DMS114 treated with DMSO at 0.1 percent for 48 hours (cell line): ENCODE measurements around the gene SFXN5.

Source experiments
- DNase-seq: peaks from one replicate; lab custom pipeline; 2025; ENCODE audit not compliant: unreplicated experiment; lab: John Stamatoyannopoulos, UW

The SFXN5 gene

DNA sequence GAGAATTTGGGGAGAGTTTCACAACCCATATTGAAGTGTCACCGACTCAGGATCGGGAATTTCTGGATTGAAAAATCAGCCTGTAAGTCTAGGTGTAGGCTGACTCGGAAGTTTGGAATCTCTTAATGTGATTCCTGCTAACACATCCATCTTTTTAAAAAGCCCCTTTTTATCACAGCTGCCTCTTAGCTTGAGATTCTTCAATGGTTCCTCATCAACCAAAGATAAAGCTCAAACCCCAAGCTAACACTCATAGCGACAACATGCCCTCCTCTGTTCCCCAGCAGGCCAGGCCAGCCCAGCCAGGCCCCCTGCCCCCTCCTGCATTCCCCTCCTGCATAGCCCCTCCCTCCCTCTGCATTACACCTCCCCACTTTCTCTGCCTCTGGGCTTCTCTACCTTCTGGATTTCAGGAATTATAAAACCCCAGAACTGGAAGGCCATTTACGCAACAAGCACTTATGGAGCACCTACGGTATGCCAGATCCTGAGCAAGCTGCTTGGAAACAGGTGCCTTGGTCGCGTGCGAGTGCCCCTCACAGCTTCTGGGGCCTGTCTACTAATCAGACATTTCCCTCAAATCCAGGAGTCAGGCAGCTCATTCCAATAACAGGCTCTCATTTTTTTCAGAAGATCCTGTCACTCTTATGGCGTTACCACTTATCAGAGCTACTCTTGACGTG, 90.8 kb downstream of the SFXN5 start:
- DNase-seq, result no peak

GRCh38 chr2:72979896-72980295, 91.6 kb downstream of the SFXN5 start:
- no peak for DNase-seq

GRCh38 chr2:72975017-72975416, 96.5 kb downstream of the SFXN5 start:
- DNase-seq, result no peak

GRCh38 chr2:72974436-72974754, 97.1 kb downstream of the SFXN5 start:
- DNase-seq, result no peak

DNA sequence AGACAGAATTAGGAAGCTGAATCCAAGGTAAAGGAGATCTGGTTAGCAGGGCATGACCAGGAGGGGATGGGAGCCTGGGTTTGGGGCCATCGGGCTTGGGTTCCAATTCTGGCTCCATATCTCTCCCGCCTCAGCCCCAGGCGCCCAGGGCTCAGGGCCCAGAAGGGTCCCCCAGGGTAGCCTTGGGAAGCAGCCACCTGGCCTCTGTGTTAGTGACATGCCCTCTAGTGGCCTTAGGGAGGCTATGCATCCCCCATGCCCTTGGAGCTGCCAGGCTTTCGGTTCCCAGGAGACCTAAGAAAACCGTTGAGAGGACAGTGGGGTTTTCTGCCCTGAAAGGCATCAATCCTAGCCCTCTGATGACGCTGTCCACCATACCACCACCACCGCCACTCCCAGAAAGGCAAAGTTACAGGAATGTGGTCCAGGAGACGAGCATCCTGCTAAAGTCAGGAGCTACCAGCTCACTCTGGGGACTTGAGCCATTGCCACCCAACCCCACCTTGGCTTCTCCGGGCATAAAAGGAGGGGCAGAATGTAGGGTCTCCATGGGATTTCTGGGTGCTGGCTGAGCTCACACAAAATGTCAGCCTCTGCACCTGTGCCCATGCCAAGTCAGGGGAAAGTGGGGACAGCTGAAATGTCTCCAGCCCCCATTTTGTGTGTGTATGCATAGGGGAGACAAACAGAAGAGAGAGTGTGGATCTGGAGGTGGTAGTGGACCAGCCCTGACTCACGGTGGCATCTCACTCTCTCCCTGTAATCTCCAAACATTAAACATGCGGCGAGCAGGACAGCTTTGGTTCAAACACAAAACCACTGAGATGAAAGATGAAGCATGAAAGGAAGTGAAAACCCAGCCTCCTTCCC, 97.7 kb downstream of the SFXN5 start:
- peak; percentile 42 for DNase-seq

DNA sequence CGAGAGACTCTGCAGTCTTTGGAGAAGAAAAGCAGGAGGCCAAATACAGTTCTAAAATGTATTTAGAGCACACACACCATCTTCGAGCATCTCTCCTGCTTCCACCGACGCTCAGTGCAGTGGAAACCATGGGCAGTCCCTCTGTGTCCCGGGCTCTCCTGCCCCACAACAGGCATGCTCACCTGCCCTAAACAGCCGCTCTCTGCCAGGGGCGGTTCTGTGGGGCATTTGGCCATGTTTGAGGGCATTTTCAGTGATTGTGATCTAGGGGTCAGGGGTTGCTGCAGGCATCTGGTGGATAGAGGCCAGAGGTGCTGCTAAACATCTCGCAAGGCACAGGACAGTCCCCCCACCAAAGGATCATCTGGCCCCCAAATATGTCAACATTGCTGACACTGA, 98.4 kb downstream of the SFXN5 start:
- DNase-seq, result no peak

GRCh38 chr2:72972352-72973136, 99.0 kb downstream of the SFXN5 start:
- no peak for DNase-seq

DNA sequence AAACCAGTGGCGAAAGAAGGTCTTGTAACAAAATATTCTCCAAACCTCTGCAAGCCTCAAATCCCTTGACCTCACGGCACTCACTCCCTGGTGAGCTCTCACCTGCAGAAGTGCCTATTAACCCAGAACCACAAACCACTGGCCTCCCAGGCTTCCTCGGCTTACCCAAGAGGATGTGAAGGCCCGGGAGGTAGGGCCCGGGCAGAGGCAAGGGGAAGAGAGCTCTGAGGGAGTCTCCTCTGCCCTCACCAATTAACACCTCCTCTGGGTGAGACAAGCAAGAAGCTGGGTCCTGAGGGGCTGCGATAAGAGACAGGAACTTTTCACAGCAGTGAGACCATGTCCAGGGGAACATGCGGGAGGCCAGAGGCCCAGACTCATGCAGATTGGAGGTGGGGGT, 100.5 kb downstream of the SFXN5 start:
- DNase-seq, result no peak

DNA sequence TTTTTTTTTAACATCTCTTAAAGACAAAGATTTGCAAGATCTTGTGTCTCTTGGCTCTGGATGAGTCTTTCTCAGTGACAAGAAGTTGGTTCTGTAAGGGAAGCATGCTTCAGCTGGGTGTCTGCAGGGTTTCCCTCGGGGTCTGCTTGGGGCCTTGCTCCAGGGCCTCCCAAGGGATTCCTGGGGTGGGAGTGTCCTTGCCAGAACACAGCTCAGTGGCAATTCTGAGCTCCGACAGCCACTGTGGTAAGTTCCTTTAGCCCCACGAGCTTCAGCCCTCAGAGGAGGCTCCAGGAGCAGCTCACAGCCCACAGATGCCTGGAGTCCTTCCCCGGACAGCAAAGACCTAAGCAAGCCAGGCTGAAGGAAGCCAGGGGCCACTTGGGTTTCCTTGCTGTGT, 101.8 kb downstream of the SFXN5 start:
- no peak for DNase-seq

GRCh38 chr2:72968286-72968685, 103.2 kb downstream of the SFXN5 start:
- DNase-seq, result no peak

DNA sequence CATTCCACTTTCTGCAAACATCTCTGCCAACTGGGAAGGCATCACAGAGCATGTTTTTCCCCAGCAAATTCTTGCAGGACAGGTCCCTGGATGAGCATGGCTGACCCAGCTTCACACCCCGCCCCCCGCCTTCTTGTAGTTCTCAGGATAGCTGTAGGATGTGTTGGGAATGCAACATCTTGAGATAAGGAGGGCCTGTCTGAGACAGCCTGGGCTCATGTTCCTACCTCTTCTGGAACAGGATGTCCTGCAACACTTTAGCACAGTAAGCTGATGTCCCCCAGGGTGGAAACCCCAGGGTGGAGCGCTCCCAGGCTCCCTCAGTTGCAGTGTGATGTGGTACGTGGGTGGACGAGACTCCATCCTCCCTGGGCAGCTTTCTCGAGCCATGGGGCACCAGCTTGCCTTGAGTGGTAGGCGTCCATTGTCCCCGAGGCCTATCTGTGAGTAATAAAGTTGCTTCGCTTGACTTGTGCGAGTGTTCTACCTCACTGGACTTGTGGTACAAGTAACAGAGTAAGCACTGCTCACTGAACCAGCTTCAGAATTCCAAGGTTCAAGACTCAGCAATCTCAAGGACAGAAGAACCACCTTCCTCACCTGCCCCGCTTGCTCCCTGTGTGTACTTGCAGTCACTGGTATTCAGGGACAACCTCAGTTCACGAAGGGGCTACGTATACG, 105.6 kb downstream of the SFXN5 start:
- no peak for DNase-seq

GRCh38 chr2:72965016-72965415, 106.5 kb downstream of the SFXN5 start:
- no peak for DNase-seq

DNA sequence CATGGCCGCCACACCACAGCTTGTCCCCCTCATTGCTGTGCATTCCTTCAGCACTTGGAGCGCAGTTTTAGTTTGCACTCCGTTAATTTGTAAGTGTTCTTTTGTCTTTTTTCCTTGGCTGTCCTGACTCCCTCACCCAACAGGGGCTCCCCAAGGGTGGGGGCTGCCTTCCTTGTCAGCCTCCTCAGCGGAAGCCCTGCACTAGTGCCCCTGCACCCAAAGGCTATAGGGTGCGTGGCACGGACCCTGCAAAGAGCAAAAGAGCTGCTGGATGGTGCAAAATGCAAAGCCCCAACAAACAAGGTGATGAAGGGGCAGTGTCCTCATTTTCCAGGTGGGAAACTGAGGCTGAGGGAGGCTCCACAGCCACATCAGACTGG, 107.4 kb downstream of the SFXN5 start:
- no peak for DNase-seq

- no peak for DNase-seq
Observed at GRCh38 chr2:72963423-72964145, 107.9 kb downstream of the SFXN5 start.

DNA sequence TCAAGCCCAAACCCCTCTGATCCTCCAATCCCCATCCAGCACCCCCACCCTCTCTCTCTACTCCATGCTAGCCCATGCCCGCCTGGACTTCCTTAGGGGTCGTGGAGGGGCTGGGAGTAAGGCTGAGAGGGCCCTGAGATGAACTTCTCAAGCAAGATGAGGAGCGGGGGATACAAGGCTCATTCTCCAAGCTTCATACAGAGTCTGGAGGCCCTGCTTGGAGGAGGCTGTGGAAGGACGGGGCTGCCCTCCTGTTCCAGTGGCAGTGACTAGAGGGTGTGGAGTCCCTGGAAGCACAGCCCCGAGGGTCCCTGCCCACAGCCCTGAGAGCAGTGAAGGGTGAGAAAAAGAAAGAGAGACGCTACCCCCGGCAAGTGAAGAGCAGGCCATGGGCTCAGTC, 108.6 kb downstream of the SFXN5 start:
- no peak for DNase-seq

DNA sequence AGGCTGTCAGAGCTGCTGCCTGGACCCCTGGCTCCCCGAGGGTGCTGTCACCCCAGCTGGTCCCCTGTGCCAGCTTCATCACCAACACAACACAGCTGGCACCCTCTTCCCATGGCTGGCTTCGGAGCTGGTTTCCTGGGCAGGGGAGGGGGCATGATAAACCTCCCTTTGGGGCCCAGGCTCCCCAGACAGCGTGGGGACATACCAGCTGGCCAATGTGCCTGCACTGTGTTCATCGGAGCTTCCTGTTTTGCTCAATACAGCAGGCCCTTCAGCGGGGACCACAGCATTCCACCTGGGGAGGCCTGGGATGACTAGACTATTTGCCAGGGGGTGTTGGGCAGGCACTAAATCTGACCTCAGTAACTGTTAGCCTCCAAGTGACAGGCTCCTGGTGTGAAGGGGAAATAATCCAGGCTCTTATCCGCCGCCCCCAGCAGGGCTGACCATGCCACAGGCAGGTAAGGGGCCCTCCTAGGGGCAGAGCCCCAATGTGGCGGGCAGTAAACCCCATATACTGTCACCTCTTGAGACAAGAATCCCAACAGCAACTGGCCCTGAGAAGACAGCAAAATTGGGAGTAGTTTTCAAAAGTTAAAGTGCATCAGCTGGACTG, 109.6 kb downstream of the SFXN5 start:
- no peak for DNase-seq

DNA sequence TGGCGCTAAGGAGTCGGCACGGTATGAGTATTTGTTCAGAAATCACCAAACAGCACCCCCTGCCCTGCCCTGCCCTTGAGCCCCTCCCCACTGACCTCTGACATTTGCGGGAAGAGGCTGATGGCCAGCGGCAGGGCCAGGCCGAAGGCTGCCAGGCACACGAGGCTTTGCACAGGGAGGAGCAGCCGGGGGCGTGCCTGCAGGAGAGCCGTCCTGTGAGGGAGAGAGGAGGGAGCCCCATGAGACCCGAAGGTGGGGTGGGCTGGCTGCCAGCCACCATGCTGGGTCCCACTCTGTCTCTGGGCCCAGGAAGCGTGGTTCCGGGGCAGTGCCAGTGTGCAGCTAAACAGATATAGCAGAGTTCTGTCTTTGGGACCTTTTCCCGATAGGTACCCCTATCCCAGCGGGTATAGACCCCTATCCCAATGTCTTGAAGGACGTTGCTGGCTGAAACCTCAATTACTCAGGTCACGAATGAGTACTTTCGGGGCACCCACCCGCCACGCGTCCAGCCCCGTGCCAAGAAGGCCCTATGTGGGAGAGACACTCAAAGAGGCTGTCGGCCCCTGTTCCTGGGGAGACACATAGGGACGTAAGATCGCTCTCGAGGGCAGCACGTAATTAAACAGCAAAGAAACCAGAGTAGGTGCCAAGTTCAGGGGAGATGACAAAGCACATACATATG, 110.3 kb downstream of the SFXN5 start:
- DNase-seq, result no peak

DNA sequence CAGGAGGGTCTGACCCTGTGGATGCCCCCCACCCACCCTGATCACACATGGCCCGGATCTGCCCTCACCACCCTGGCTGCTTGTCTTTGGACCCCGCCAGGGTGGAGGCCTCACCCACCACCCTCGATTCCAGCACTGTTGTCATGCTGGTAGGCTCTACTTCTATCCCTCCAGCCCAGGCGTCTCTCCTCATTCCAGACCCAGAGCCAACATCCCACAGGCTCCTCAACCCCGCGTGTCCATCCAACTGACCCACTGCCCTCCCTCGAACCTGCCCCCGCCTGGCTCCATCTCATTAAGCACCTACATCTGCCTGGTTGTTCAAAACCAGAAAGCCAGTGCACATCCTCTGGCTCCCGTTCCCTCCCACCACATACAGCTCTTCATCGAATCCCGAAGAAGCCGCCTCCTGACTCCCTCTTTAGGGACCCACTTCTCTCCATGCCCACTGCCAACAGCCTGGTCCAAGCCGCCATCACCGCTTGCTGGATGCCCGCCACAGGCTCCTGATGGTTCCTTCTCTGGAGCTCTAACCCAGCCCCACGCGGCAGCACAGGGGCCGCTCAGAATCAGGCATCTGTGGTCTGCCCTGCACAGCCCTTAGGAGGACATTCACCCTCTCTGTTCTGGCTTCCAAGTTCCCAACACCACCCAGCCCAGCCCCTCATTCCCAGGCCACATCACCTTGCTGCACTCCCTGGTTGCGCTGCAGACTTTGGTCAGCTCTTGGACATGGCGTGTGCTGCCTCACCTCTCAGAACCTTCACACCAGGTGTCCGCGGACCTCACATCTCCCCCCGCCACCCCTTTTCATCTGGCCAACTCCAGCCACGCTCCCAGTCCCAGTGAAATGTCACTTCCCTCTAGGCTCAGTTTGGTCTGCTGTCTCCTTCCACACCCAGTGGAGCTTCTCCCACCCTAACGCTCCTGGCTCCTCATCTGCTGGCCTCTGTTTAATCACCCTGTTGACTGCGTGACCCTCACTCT, 111.2 kb downstream of the SFXN5 start:
- DNase-seq, result no peak

DNA sequence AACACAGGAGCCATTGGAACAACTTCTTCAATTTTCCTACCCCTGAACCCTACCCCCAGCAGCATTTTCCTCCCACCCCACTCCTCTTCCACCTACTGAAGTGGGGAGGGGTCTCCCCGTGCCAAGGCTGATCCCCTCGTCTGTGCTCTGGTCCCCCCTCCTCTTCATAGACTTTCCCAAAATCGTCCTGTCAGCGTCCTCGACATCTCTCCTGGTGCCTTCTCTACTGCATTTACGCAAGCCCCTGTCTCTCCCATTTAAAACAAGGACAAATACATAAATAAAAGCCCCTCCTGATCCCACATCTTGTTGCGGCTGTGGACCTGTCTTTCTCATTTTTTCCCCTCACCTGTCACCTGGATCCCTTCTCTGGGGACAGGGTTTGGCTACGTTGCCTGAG, 112.0 kb downstream of the SFXN5 start:
- no peak for DNase-seq
